ENCODE results near the gene SYNJ2BP. TPM values are rescaled to one million over a fixed set of nuclear protein-coding genes. Genes with fewer than 3 reads are reported as not detected.

The SYNJ2BP gene, protein sequence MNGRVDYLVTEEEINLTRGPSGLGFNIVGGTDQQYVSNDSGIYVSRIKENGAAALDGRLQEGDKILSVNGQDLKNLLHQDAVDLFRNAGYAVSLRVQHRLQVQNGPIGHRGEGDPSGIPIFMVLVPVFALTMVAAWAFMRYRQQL
- 67.6 TPM for total RNA-seq
- long read RNA-seq, full-length matches to known transcripts = 28 of 33 reads
- long read RNA-seq, partial matches to known transcripts = 0 of 33 reads
- long read RNA-seq, other reads (novel, unspliced or antisense) = 5 of 33 reads

DNA sequence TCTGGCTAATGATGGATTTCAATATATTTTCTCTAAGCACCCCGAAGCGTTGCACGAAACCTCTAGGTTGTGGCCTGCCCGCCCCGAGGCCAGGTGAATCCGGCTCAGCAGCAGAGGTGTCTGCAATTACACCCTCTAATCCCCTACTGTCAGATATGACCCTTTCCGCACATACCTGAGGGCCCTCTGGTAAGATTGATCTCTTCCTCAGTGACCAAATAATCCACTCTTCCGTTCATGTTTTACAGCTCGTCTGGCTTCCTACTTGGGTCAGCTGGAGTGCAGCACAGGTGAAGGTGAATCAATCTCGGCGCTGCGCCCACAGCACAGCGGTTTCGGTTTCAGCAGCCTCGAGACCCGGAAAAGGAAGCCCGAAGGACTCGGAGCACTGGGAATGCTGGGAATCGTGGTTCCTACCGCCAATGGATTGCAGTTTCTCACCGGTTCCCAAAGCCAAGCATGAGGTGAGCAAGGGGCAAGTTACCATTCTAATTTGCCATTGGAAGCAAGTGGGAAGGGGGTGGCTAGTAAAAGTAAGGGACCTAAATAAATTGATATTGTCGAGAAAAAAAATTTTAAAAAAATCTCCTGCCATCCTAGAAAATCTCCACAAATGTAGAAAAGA lies at the start of gene SYNJ2BP:
TSS of gene SYNJ2BP (minus strand) at position 366 of the 625 bp plus-strand sequence. CDS start at position 239, 127 bp downstream.
- Histone ChIP-seq H3K27ac (replicated peaks) (peak within 1 kb of the TSS; percentile 84), H3K27me3 (ENCODE audit: low read depth) (no peaks in the 10 kb centered on the region), H3K4me1 (peaks cover 29% of the 10 kb centered on the region), H3K9me3 (replicated peaks) (no peaks in the 10 kb centered on the region), H3K4me3 (peak within 1 kb of the TSS; percentile 87), H3K36me3 (peaks cover 6% of the 10 kb centered on the region)
- TF ChIP-seq, protein P1, sequence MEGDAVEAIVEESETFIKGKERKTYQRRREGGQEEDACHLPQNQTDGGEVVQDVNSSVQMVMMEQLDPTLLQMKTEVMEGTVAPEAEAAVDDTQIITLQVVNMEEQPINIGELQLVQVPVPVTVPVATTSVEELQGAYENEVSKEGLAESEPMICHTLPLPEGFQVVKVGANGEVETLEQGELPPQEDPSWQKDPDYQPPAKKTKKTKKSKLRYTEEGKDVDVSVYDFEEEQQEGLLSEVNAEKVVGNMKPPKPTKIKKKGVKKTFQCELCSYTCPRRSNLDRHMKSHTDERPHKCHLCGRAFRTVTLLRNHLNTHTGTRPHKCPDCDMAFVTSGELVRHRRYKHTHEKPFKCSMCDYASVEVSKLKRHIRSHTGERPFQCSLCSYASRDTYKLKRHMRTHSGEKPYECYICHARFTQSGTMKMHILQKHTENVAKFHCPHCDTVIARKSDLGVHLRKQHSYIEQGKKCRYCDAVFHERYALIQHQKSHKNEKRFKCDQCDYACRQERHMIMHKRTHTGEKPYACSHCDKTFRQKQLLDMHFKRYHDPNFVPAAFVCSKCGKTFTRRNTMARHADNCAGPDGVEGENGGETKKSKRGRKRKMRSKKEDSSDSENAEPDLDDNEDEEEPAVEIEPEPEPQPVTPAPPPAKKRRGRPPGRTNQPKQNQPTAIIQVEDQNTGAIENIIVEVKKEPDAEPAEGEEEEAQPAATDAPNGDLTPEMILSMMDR (IDR thresholded peaks at IDR 0.05; ENCODE audit: borderline replicate concordance) = no peak
- peak; percentile 69 for DNase-seq
- intact Hi-C loops (cut with micrococcal nuclease) = no loop called here

DNA sequence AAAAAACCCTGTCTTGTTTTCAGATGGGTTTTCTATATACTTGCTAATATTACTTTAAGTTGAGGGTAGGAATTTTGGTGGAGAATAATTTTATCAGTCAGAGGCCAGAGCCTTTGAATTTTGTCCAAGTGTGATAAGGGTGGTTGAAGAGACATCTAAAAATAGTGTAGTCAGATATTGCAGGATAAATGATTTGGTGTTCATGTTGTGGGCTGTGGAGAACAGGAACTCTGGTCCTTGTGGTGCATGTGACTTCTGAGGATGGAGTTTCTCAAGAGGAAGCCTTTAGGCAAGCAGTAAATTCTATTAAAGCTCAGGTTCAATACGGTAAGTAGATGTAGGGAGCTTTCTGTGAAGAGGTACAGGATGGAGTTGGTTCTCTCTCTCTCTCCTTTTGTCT lies 37.8 kb upstream of the SYNJ2BP start:
- no peaks in the 10 kb centered on the region for H3K27me3 ChIP-seq (ENCODE audit: low read depth)
- intact Hi-C loops (cut with micrococcal nuclease) = no loop called here
- H3K4me1 ChIP-seq = peaks cover 10% of the 10 kb centered on the region
- TF ChIP-seq, protein P1 (IDR thresholded peaks at IDR 0.05; ENCODE audit: borderline replicate concordance) = no peak
- no peak overlapping the region for H3K4me3 ChIP-seq
- DNase-seq = no peak
- H3K36me3 ChIP-seq = no peaks in the 10 kb centered on the region
- H3K9me3 ChIP-seq (replicated peaks) = no peaks in the 10 kb centered on the region
- no peak overlapping the region for H3K27ac ChIP-seq (replicated peaks)

DNA sequence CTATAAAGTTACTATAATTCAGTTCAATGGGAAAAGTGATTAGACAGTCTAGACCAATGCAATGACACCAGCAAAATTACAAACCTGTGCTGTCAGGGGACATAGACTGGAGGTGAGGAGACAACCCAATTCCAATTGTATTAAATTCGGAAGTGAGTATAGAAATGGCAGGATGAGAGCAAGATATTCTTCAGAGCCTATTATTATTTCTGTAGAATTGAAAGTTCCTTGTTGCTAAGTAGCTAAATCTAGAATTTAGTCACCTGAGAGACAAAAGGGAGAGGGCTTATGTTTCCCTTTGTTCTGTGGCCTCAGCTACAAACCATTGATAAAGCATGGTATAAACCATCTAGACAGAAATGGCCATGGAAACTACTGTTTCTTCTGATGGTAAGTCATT lies 35.0 kb upstream of the SYNJ2BP start, which contains the start of gene ADAM21:
TSS of gene ADAM21 (plus strand) at position 301 of the 400 bp plus-strand sequence. CDS start 5,326 bp downstream, outside the sequence.
- DNase-seq = no peak
- TF ChIP-seq, protein P1 (IDR thresholded peaks at IDR 0.05; ENCODE audit: borderline replicate concordance) = no peak
- Histone ChIP-seq H3K27ac (replicated peaks) (no peak within 1 kb of the TSS), H3K9me3 (replicated peaks) (no peaks in the 10 kb centered on the region), H3K27me3 (ENCODE audit: low read depth) (no peaks in the 10 kb centered on the region), H3K4me1 (peaks cover 10% of the 10 kb centered on the region), H3K36me3 (peaks cover 5% of the 10 kb centered on the region), H3K4me3 (no peak within 1 kb of the TSS)
- intact Hi-C loops (cut with micrococcal nuclease) = no loop called here

DNA sequence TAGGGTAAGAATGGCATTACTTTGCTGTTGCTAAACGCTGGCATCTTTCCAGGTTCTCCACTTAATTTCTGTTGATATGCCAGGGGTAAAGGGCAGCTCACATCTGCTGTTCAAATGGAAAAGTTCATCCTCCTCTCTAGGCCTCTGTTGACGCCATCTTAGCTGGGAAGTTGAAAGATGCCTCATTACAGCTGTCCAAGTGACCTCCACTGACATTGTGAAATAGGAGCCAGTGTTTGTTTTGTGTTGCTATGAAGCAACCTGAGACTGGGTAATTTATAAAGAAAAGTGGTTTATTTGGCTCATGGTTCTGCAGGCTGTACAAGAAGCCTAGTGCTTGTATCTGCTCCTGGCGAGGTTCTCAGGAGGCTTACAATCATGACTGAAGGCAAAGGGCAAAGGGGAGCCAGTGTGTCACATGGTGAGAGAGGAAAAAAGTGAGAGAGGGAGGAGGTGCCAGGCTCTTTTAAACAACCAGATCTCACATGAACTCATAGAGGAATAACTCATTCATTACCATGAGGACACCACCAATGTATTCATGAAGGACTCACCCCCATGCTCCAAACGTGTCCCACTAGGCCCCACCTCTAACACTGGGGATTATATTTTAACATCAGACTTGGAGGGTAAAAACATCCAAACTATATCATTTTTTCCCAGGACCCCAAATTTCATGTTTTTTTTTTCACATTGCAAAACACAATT lies 31.9 kb upstream of the SYNJ2BP start:
- Histone ChIP-seq H3K9me3 (replicated peaks) (peaks cover 21% of the 10 kb centered on the region), H3K4me3 (no peak overlapping the region), H3K36me3 (peaks cover 15% of the 10 kb centered on the region), H3K27me3 (ENCODE audit: low read depth) (no peaks in the 10 kb centered on the region), H3K27ac (replicated peaks) (no peak overlapping the region), H3K4me1 (no peaks in the 10 kb centered on the region)
- TF ChIP-seq, protein P1 (IDR thresholded peaks at IDR 0.05; ENCODE audit: borderline replicate concordance) = no peak
- no peak for DNase-seq
- intact Hi-C loops (cut with micrococcal nuclease) = no loop called here

DNA sequence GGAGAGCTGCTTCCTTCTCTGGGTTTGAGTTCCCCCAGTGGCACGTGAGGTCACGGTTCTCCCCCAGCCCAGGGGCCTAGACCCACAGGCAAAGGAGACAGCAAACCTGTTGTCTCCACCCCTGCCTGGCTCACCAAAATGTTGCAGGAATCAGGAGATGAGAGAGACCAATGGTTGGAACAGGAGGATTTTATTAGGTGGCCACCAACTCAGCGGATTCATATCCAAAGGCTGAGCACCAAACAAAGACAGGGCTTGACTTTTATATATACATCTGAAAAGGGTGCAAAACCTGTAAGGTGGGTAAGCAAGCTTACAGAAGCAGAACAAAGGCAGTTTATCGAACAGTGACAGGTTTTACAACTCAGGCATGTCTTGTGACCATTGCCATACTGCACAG lies 25.9 kb upstream of the SYNJ2BP start:
- no peak overlapping the region for H3K4me3 ChIP-seq
- TF ChIP-seq, protein P1 (IDR thresholded peaks at IDR 0.05; ENCODE audit: borderline replicate concordance) = no peak
- no peak overlapping the region for H3K27ac ChIP-seq (replicated peaks)
- DNase-seq = no peak
- no peaks in the 10 kb centered on the region for H3K27me3 ChIP-seq (ENCODE audit: low read depth)
- peaks cover 48% of the 10 kb centered on the region for H3K9me3 ChIP-seq (replicated peaks)
- H3K4me1 ChIP-seq = no peaks in the 10 kb centered on the region
- intact Hi-C loops (cut with micrococcal nuclease) = no loop called here
- peaks cover 26% of the 10 kb centered on the region for H3K36me3 ChIP-seq

All from left ventricle myocardium inferior (tissue), 1 donor.